Smooth muscle cell of the brain vasculature (primary cell): ENCODE data around the gene MTRR.
"Not testable (repeated sequence)": the region's sequence is repeated elsewhere in the genome, so short reads cannot be mapped to it uniquely, and the experiment has no call there.

ENCODE experiments used
- DNase-seq: peaks from one replicate; pipeline ENCODE4 v3.0.0-alpha.2; 2012; ENCODE audit warnings: low read depth, low spot score

The MTRR gene

DNA sequence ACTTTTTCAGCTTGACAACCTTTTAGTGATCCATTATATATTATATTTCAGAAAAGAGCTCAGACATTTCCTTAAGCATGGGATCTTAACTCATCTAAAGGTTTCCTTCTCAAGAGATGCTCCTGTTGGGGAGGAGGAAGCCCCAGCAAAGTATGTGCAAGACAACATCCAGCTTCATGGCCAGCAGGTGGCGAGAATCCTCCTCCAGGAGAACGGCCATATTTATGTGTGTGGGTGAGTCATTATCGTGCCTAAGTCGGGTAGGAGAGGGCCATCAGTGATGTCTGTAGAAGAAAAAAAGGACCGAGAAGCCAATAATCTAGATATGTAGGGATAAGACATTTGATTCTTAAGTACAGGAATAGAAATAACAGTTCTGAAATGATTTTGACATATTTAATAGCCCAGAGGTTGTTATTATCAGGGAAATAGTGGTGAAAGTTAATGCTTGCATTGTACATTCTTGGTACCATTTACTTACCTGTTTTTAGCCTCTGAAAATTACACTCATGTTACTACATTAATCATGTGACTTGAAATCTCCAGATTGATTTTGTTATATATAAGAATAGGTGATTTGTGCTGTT is 28.2 kb downstream of the MTRR start:
- no peak for DNase-seq

DNA sequence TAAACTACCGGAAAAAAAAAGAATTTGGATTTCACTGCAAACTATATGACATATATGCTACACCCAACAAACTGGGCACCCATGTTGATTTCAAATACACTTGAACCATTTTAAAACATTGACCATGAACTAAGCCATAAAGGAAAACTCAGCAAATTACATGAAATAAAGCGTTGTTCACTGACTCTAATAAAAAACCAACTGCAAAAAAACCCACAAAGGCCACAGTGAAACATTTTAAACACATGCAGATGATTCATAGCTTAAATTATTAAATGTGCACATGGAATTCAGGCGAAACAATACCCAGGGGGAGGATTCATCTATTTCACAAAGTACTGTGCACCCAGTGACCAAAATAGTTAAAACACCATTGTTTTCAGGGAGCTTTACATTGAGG is 33.3 kb downstream of the MTRR start:
- no peak for DNase-seq

DNA sequence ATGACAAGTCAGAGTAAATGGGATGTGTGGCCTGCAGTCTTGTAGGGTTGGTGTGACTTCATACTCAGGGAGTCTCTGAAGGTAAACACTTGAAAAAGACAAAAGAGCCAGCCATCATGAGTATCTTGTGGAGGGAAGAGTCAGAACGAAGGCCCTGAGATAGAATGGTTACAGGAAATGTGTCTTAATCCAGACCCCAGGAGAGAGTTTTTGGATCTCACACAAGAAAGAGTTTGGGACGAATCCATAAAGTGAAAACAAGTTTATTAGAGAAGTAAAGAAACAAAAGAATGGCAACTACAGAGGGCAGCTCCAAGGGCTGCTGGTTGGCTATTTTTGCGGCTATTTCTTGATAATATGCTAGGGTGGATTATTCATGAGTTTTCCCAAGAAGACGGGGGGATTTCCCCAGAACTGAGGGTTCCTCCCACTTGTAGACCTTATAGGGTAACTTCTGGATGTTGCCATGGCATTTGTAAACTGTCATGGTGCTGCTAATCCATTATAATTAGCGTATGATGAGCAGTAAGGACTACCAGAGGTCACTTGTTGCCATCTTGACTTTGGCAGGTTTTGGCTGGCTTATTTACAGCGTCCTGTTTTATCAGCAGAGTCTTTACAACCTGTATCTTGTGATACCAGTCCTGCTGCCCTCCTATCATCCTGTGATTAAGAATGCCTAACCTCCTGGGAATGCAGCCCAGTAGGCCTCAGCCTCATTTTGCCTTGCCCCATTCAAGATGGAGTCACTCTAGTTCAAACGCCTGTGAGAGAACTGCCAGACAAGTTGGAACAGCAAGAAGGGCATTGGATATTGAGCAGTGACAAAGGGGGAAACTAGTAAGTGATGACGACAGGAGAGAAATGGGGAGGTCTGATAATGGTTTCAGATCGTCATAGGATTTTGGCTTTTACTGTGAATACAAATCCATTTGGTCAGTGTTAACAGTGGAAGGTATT is 34.0 kb downstream of the MTRR start:
- DNase-seq, result no peak

- no peak for DNase-seq
Measured at GRCh38 chr5:7904170-7904569, 35.2 kb downstream of the MTRR start.

DNA sequence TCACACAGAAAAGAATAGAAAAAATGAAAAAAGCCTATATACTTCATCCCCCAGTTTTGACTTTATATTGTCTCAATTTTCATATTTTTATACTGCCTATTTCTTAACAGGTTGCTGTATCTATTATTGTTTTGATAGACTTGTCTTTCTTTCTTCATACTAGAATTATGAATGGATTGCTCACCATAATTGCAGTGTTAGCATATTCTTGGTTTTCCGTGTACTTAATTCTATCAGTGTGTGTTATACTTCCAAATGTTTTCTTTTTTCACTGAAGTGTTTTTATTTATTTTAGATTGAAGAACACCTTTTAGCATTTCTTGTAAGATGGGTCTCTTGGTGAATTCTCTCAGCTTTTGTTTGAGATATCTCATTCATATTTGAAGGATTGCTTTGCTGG is 38.7 kb downstream of the MTRR start:
- no peak for DNase-seq

GRCh38 chr5:7908317-7908716 is 39.4 kb downstream of the MTRR start:
- no peak for DNase-seq

DNA sequence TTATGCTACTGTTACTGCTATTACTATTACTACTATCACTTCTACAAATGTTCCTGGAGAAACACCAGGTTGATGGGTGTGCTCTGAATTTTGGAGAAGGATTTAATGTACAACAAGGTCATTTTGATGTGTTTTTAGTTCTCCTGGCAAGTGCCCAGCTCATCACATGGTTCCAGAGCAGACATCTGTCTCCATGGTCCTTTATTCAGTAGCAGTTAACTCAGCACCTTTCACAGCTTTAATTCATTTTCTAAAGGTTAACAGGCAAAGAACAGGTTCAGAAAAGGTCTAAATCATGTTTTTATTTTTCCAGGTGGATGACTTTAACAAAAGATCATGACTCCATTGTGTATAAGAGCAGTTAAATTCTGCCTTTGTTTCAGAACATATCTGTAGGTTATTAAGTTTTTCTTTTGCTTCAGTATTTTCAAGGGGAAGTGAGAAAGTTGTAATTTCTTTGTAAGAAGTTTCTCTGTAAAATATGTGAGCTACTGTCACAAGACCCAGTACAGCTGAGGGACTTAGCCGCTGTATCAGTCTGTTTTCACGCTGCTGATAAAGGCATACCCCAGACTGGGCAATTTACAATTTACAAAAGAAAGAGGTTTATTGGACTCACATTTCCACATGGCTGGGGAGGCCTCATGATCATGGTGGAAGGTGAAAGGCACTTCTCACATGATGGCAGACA is 41.9 kb downstream of the MTRR start:
- no peak for DNase-seq

DNA sequence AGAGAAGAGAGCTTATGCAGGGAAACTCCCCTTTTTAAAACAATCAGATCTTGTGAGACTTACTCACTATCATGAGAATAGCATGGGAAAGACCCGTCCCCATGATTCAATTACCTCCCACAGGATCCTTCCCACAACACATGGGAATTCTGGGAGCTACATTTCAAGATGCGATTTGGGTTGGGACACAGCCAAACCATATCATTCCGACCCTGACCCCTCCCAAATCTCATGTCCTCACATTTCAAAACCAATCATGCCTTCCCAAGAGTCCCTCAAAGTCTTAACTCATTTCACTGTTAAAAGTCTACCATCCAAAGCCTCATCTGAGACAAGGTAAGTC is 42.5 kb downstream of the MTRR start:
- DNase-seq, result not testable (repeated sequence)

DNA sequence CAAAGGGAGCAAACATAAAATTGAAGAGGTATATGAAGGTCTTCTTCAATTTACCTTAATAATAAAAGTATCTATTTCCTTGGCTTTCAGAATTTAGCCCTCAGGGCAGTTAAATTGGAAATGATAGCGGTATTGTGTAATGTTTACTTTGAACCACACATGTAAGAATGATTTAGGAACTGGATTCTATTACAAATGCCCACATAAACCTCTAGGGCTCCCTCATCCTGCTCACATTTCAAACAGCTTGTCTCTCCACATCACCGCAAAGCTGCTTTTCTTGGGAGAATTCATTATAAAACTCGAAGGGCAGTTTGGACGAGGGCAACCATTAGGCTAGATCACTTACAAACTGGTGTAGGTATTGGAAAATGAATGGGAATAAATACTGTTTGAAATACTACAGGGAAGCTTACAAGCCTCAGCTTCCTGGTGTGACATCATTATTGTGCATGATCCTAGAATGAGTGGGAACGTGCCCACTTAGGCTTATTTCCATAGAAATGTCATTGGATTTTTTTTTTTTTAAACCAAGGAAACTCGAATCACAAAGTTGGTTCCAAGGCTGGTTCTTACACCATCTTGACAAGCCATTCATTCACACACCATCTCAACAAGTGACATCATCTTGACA is 47.3 kb downstream of the MTRR start:
- no peak for DNase-seq

GRCh38 chr5:7917130-7918123 is 48.5 kb downstream of the MTRR start:
- no peak for DNase-seq

DNA sequence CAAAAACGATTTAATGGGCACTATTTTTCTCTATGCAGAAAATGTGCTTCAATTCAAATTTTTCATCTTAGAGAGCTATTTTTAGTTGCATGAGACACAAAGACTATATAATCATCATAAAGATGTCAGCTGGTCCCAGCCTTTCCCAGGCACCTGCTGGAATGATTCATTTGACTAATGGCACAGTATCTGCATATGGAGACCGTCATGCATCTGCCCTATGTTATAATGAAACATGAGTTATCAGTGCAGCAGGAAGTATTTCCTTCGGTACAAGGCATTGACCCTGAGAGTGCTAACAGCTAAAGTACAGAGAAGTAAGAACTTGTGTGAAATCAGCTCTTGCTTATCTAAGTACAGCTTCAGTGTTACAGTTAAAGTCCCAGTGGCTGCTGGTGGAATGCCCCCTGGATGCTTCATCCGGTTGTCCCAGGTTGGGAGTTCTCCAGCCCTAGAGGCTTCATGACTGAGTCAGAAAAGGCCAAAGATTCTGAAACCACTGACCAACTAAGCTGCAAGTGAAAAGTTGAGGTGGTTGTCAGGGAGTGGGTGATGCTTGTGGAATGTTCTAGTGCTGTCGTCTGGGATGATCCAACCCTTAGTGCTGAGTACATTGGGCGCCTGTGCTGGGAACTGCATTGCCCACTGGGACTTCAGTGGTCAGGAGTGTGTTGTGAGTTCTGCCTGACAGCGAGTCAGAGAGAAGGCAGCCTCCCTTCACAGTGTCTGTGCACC is 57.2 kb downstream of the MTRR start:
- DNase-seq, result no peak

GRCh38 chr5:7926720-7927119 is 57.8 kb downstream of the MTRR start:
- DNase-seq, result no peak

DNA sequence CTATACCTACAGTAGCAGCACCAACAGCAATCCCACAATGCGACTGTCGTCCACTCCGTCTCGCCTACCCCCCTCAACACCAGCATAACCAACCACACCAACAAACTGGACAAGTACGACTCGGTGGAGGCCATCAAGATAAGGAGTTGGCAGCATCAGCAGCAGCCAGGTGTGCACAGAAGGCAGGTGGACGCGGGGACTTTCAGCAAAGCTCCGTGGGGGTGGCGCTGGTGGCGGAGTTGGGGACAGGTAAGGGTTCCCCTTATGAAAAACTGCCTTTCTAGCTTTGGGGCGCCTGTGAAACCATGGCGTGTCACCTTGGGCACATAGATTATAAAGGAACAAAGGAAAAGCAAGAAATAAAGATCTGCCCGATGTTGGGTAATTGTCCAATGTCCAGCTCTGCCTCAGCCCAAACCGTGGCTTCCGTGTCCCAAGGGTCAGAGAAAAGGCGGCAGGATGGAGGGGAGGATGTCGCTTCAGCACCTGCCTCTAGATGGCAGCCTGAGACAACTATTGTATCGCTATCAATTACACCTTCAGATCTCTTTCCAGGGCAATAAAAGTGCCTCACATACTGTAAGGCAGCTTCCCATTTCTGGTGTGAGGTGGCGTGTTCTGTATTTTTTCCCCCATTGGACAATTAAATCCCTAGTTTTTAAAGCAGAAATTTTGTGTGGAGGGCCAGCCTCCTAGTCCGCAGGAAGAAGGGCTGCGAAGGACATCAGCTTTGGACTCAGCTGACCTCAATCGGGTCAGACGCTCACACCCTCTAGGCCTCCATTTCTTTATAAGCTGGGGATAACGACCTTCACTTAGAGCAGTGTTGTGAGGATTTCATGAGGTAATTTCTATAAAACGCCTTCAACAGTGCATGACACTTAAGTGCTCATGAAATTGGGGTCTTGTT is 58.8 kb downstream of the MTRR start:
- DNase-seq, result no peak

DNA sequence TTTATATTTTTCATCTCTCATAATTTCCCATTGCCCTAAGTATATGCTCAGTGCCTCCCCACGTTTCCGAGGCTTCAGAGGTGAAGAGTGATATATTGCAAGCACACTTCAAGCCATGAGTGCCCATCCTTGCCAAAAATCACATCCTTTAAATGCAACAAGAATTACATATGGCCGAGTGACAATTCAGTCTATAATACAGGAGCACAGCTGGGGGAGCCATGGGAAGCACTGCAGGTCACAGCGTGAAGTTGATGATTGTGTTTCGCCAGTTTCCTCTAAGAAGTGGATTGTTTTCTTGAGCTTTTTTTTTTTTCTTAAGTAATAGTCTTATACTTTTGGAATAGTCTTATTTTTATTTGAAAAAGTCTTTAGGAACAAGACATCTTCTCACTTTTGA is 61.1 kb downstream of the MTRR start:
- DNase-seq, result no peak

DNA sequence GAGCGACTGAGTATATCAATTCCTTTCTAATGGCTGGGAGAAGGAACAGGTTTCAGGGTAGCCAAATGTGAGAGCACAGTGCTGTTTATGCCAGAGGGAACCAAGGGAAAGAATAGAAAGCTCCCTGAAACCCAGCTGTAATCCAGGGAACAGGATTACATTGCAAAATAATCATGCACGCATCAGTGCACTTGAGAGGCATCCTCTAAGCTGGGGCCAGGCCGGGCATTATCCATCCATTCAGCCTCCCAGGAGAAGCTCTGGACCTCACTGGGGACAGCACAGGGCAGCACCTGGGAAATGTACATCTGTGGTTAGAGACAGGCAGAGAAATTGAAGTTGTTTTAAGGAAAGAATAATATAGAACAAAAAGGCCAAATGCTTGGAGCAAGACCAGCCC is 72.7 kb downstream of the MTRR start:
- no peak for DNase-seq

GRCh38 chr5:7947301-7947700 is 78.4 kb downstream of the MTRR start:
- DNase-seq, result no peak
